K562 (cell line): ENCODE results near the gene TMEM203. TPM values are rescaled to one million over a fixed set of nuclear protein-coding genes. Genes with fewer than 3 reads are reported as not detected.

Experiments used
- ATAC-seq: fragments of 200-7000 bp; cut with Tn5 transposase; 3 replicates; pipeline ENCODE4 v1.9.1; 2020; ENCODE audit warnings: moderate library complexity
- BruUV-seq: library from RNA; stranded (reverse); fragments of 400-500 nt; replicated peaks from 2 replicates; lab custom pipeline; 2021; lab: Mats Ljungman, UMichigan
- CTCF ChIA-PET: fragments of 300-600 bp; formaldehyde crosslinking; extraction: SDS; loops from one replicate; lab custom pipeline; 2021; ENCODE audit warnings: low intra/inter-chr PET ratio; lab: Yijun Ruan, JAX
- POLR2A ChIA-PET: fragments of 300-600, 350-650 bp; sonication (Branson Sonifier 250); formaldehyde crosslinking; extraction: SDS; loops from one replicate; lab custom pipeline; 2021; ENCODE audit warnings: antibody characterized with exemption, inconsistent platforms; lab: Yijun Ruan, JAX
- DNase-seq, 4 experiments: peaks; one replicate each; pipeline versions ENCODE4 v3.0.0 to v3.0.0-alpha.2; 2011 to 2018; ENCODE audit warnings: low spot score in 3 of 4, mixed read lengths in 3 of 4; ENCODE audit errors: extremely low read depth in 1 of 4
- FAIRE-seq: peaks from 2 replicates; lab custom pipeline; 2011; peaks lifted over from hg19 to GRCh38; lab: Jason Lieb, UNC
- H2AFZ ChIP-seq: 2 replicates; pipeline ENCODE4 v1.6.0; 2011; ENCODE audit warnings: low read depth, low read length, control low read depth, inconsistent platforms
- H3K27ac ChIP-seq: fragments of 200-600 bp; 3 replicates; pipeline ENCODE4 v1.8.0; 2011; ENCODE audit warnings: low read depth, mild to moderate bottlenecking, control low read depth, inconsistent platforms, low read length, moderate library complexity, mixed read lengths; ENCODE audit errors: extremely low read depth
- H3K27me3 ChIP-seq, 2 experiments: fragments of 300-600 bp in 1 of 2; 2 replicates in 1 of 2; 3 replicates in 1 of 2; pipeline versions ENCODE4 v1.6.0 to v1.8.0; 2011; ENCODE audit warnings: inconsistent platforms in 2 of 2, low read length in 2 of 2, mild to moderate bottlenecking in 1 of 2, mixed read lengths in 1 of 2, moderate library complexity in 1 of 2; ENCODE audit not compliant: control insufficient read depth in 2 of 2, insufficient read depth in 2 of 2
- H3K36me3 ChIP-seq: fragments of 300-600 bp; 3 replicates; pipeline ENCODE4 v1.8.0; 2011; ENCODE audit warnings: mild to moderate bottlenecking, low read length, inconsistent platforms; ENCODE audit not compliant: control insufficient read depth, insufficient read depth
- H3K4me1 ChIP-seq, 2 experiments: fragments of 200-600 bp in 1 of 2; replicated peaks in 1 of 2; 2 replicates in 1 of 2; 3 replicates in 1 of 2; pipeline versions ENCODE4 v1.5.1 to v1.8.0; 2011; ENCODE audit warnings: inconsistent platforms in 2 of 2, low read length in 2 of 2, mild to moderate bottlenecking in 1 of 2, mixed read lengths in 1 of 2, moderate library complexity in 1 of 2; ENCODE audit not compliant: control insufficient read depth in 2 of 2, insufficient read depth in 2 of 2
- H3K4me2 ChIP-seq: 2 replicates; pipeline ENCODE4 v1.6.1; 2011; ENCODE audit warnings: low read length, control low read depth, inconsistent platforms, mixed read lengths; ENCODE audit not compliant: insufficient read depth
- H3K4me3 ChIP-seq: fragments of 200-600 bp; sonication (generic), shearing (Covaris generic); 2 replicates; pipeline ENCODE4 v1.5.1; 2016; ENCODE audit warnings: control low read depth, inconsistent platforms
- H3K79me2 ChIP-seq: fragments of 200-600 bp; 3 replicates; pipeline ENCODE4 v1.8.0; 2011; ENCODE audit warnings: low read length, inconsistent platforms; ENCODE audit not compliant: control insufficient read depth, insufficient read depth
- H3K9ac ChIP-seq, 2 experiments: 2 replicates each; pipeline versions ENCODE4 v1.6.0 to v1.6.1; 2011; ENCODE audit warnings: low read depth in 2 of 2, low read length in 2 of 2, control low read depth in 1 of 2, inconsistent platforms in 1 of 2, mild to moderate bottlenecking in 1 of 2, mixed read lengths in 1 of 2; ENCODE audit not compliant: insufficient read depth in 1 of 2
- H3K9me1 ChIP-seq: one replicate; pipeline ENCODE4 v1.6.0; 2011; ENCODE audit warnings: inconsistent platforms, mild to moderate bottlenecking, low read length, moderate library complexity; ENCODE audit not compliant: control insufficient read depth, insufficient read depth
- H3K9me3 ChIP-seq: replicated peaks from 2 replicates; pipeline ENCODE4 v1.5.1; 2011; ENCODE audit warnings: low read depth, low read length, inconsistent platforms; ENCODE audit not compliant: control insufficient read depth, insufficient read depth
- H4K20me1 ChIP-seq: replicated peaks from 2 replicates; pipeline ENCODE4 v1.6.1; 2011; ENCODE audit warnings: low read length, inconsistent platforms, mixed read lengths; ENCODE audit not compliant: control insufficient read depth, insufficient read depth
- BCL6 ChIP-seq: fragments of 250-450 bp; sonication (Bioruptor Pico); IDR thresholded peaks from 2 replicates; pipeline ENCODE4 v1.4.0; 2020
- BMI1 ChIP-seq: fragments of 150-350 bp; IDR thresholded peaks from 2 replicates; pipeline ENCODE4 v1.6.1; 2014; ENCODE audit warnings: low read length
- CREB5 ChIP-seq: fragments of 250-450 bp; sonication (Bioruptor Pico); IDR thresholded peaks from 2 replicates; pipeline ENCODE4 v1.5.0; 2020; ENCODE audit warnings: mild to moderate bottlenecking
- FUS ChIP-seq: fragments of 200-400 bp; formaldehyde crosslinking; optimal IDR thresholded peaks from 2 replicates; pipeline ENCODE3; 2017; ENCODE audit warnings: low read depth, low read length
- GTF2F1 ChIP-seq: IDR thresholded peaks from 2 replicates; pipeline ENCODE4 v1.6.1; 2011; ENCODE audit warnings: low read depth, low read length, improper control_type of control experiment
- ILF3 ChIP-seq: fragments of 450-650 bp; IDR thresholded peaks from 2 replicates; pipeline ENCODE4 v1.6.1; 2018; ENCODE audit warnings: antibody characterized with exemption, mild to moderate bottlenecking, moderate library complexity, borderline replicate concordance
- MECOM ChIP-seq: fragments of 250-450 bp; sonication (Bioruptor Pico); IDR thresholded peaks from 2 replicates; pipeline ENCODE4 v1.8.0; 2022; ENCODE audit warnings: inconsistent platforms
- MEF2D ChIP-seq: conservative IDR thresholded peaks from 2 replicates; pipeline ENCODE4 v1.6.1; 2016; ENCODE audit warnings: low read depth, missing genetic modification characterization, missing compliant biosample characterization
- MNT ChIP-seq, 2 experiments: fragments of 450-650 bp; conservative IDR thresholded peaks; 2 replicates each; pipeline ENCODE4 v1.6.1; 2017; ENCODE audit warnings: mild to moderate bottlenecking in 2 of 2, moderate library complexity in 2 of 2
- OTX1 ChIP-seq: fragments of 450-650 bp; formaldehyde crosslinking; IDR thresholded peaks from 2 replicates; pipeline ENCODE4 v1.4.0; 2022; ENCODE audit warnings: mild to moderate bottlenecking
- PHF8 ChIP-seq: fragments of 200-600 bp; sonication (generic); IDR thresholded peaks from 2 replicates; pipeline ENCODE4 v1.6.1; 2012; ENCODE audit warnings: mixed run types, mild to moderate bottlenecking, inconsistent platforms, low read length, moderate library complexity, borderline replicate concordance
- POLR2AphosphoS5 ChIP-seq: IDR thresholded peaks from 2 replicates; pipeline ENCODE4 v1.6.1; 2011; ENCODE audit warnings: mild to moderate bottlenecking, low read depth, low read length, moderate library complexity; ENCODE audit not compliant: control insufficient read depth, insufficient read depth
- POLR3A ChIP-seq: IDR thresholded peaks from 2 replicates; pipeline ENCODE4 v1.6.1; 2011; ENCODE audit warnings: borderline replicate concordance, mild to moderate bottlenecking, moderate library complexity; ENCODE audit not compliant: insufficient read length, insufficient read depth; ENCODE audit errors: extremely low read depth
- SAFB ChIP-seq: fragments of 200-400 bp; formaldehyde crosslinking; IDR thresholded peaks from 2 replicates; pipeline ENCODE4 v1.6.1; 2017; ENCODE audit warnings: low read depth, low read length, borderline replicate concordance
- SMARCA4 ChIP-seq: fragments of 450-650 bp; IDR thresholded peaks from 2 replicates; pipeline ENCODE4 v1.6.1; 2016
- ZNF197 ChIP-seq: fragments of 200-800 bp; sonication (Bioruptor generic); IDR thresholded peaks from 2 replicates; pipeline ENCODE4 v1.6.1; 2016; ENCODE audit warnings: low read depth, missing genetic modification characterization, missing compliant biosample characterization
- ZNF589 ChIP-seq: fragments of 200-800 bp; sonication (Bioruptor generic); IDR thresholded peaks from 2 replicates; pipeline ENCODE4 v1.6.1; 2016; ENCODE audit warnings: low read depth, missing genetic modification characterization, missing compliant biosample characterization
- ZNF79 ChIP-seq: fragments of 250-450 bp; sonication (Bioruptor Pico); IDR thresholded peaks from 2 replicates; pipeline ENCODE4 v1.4.0; 2020; ENCODE audit warnings: low read depth, mild to moderate bottlenecking, moderate library complexity
- ZSCAN32 ChIP-seq: fragments of 450-650 bp; formaldehyde crosslinking; IDR thresholded peaks from 2 replicates; pipeline ENCODE4 v1.4.0; 2020; ENCODE audit warnings: mild to moderate bottlenecking, moderate library complexity
- WGBS: fragments of 100-300 bp; shearing (Covaris generic); methylation state at CpG from one replicate; pipeline ENCODE4 v1.1.6; 2016; ENCODE audit warnings: low coverage, mixed read lengths; ENCODE audit not compliant: insufficient coverage; ENCODE audit errors: missing lambda C conversion rate; 5-methylcytosine and 5-hydroxymethylcytosine counted together
- in situ Hi-C: fragments of 300-500 bp; cut with MboI; formaldehyde crosslinking; loops from 4 replicates; pipeline ENCODE4 v1.15.0; 2018; ENCODE audit warnings: inconsistent platforms, mixed read lengths
- intact Hi-C: fragments of 100-400 bp; cut with micrococcal nuclease; formaldehyde crosslinking; loops from 2 replicates; pipeline ENCODE4 v1.14.2; 2022
- polyA plus RNA-seq, 8 experiments: library from polyadenylated mRNA; depleted of rRNA in 4 of 8; stranded (reverse) in 5 of 8; unstranded in 3 of 8; fragments of >200 nt; fragmentation: Nextera tagmentation in 2 of 8; fragmentation: Illumina TruSeq in 1 of 8; extraction: Ambion mirVana in 2 of 8; extraction: Trizol in 1 of 8; gene quantifications; 2 replicates each; pipeline versions ENCODE4 v1.2.1 to v1.2.3, GENCODE V29; 2011 to 2014; ENCODE audit warnings: inconsistent platforms in 1 of 8, missing spikeins in 1 of 8
- total RNA-seq, 7 experiments: library from RNA; depleted of rRNA in 6 of 7; stranded (reverse); fragments of >200 nt in 6 of 7; fragmentation: Illumina TruSeq in 2 of 7; extraction: Trizol in 2 of 7; gene quantifications; 2 replicates each; pipeline versions ENCODE4 v1.2.1 to v1.2.3, GENCODE V29; 2011 to 2021; ENCODE audit warnings: low replicate concordance in 1 of 7

Gene TMEM203
- total and polyA plus RNA-seq, 9 of the 15 experiments (the other 6 are each of a cell fraction or from before 2014, with no cell fraction given) = 8.8 to 59.5 (median 37.6) TPM

GRCh38 chr9:137157618-137158415, 47.6 kb downstream of the TMEM203 start:
- H2AFZ ChIP-seq = peak overlapping the region; percentile 49
- H3K36me3 ChIP-seq = no peaks in the 10 kb centered on the region
- H3K27ac ChIP-seq = no peak overlapping the region; the same call in 2 of the 3 replicates
- H3K4me3 ChIP-seq = no peak overlapping the region
- H3K9ac ChIP-seq = peak overlapping the region in 1 of 2 experiments; percentile 57; a peak in 2 of 4 replicates
- no peaks in the 10 kb centered on the region; the same call in 1 of the 2 replicates for H3K9me3 ChIP-seq
- intact Hi-C loops (no loop called here), in situ Hi-C loops (no loop called here)
- peak in 3 of 4 experiments; percentile 47 to 62 (median 54) for DNase-seq
- WGBS = 15% methylated on average over 18 of the region's 19 CpGs
- no TSS peak for BruUV-seq
- H4K20me1 ChIP-seq = 0 out of 2 replicates have a peak, but pooled peaks cover 8% of the 10 kb centered on the region
- H3K9me1 ChIP-seq = no peaks in the 10 kb centered on the region
- H3K4me2 ChIP-seq = peak overlapping the region; percentile 58; the same call in 1 of the 2 replicates
- CTCF ChIA-PET = no interaction called here
- peak; percentile 85 for FAIRE-seq
- H3K4me1 ChIP-seq = peaks cover 18 to 69% of the 10 kb centered on the region in 2 experiments; a peak in 4 of 5 replicates
- POLR2A ChIA-PET = interaction anchor here (0.7 to 1.4 kb wide), 4 partner anchors 8 to 83 kb away, joined by 3 to 5 read pairs (median 3); partner anchors contain the start of gene TUBB4B
- no peaks in the 10 kb centered on the region for H3K79me2 ChIP-seq
- no peaks in the 10 kb centered on the region; a peak in 1 of 5 replicates for H3K27me3 ChIP-seq
- peak; percentile 13; the same call in 2 of the 3 replicates for ATAC-seq
- TF ChIP-seq ZSCAN32 (CRISPR knock-in tag) = no peak
- TF ChIP-seq ZNF197 (CRISPR knock-in tag) = no peak
- peak; percentile 38; the same call in 1 of the 2 replicates for TF ChIP-seq POLR2AphosphoS5
- no peak for TF ChIP-seq PHF8
- no peak for TF ChIP-seq FUS
- TF ChIP-seq ZNF589 (CRISPR knock-in tag) = no peak
- TF ChIP-seq BCL6 (CRISPR knock-in tag) = no peak
- no peak for TF ChIP-seq ZNF79
- no peak for TF ChIP-seq POLR3A
- TF ChIP-seq SMARCA4 = 0 out of 2 replicates have a peak, but pooled peaks have one; percentile 33
- no peak for TF ChIP-seq SAFB
- TF ChIP-seq GTF2F1 = no peak
- TF ChIP-seq OTX1 = no peak
- no peak for TF ChIP-seq MEF2D (tag)
- TF ChIP-seq ILF3 = no peak
- TF ChIP-seq MECOM (CRISPR knock-in tag) = no peak
- peak in 1 of 2 experiments; percentile 76; a peak in 3 of 4 replicates for TF ChIP-seq MNT (conservative IDR thresholded peaks at IDR 0.05)
- TF ChIP-seq BMI1 = no peak
- no peak for TF ChIP-seq CREB5 (CRISPR knock-in tag)
